ENCODE measurements around the gene CTSL. TPM values are rescaled to one million over a fixed set of nuclear protein-coding genes. Genes with fewer than 3 reads are reported as not detected.

The CTSL gene
- total RNA-seq (2014; rRNA removed): 63.2 and 71.7 TPM in 2 replicates
- Bru-seq, nascent RNA: percentile 77 among the genes with signal in this experiment
- percentile 89 among the genes with signal in this experiment for BruChase-seq, experiment 1, labeled RNA remaining after a 6-hour chase
- BruChase-seq, experiment 2, labeled RNA remaining after a 2-hour chase: percentile 83 among the genes with signal in this experiment
- long read RNA-seq, transcript CTSL-201 (8 exons, 1,436 nt): minor isoform, 14 of 75 reads
- long read RNA-seq, transcript CTSL-203 (8 exons, 2,177 nt): major isoform, 31 of 75 reads
- long read RNA-seq, partial matches to known transcripts: 15 of 75 reads
- long read RNA-seq, other reads (novel, unspliced or antisense): 15 of 75 reads

DNA sequence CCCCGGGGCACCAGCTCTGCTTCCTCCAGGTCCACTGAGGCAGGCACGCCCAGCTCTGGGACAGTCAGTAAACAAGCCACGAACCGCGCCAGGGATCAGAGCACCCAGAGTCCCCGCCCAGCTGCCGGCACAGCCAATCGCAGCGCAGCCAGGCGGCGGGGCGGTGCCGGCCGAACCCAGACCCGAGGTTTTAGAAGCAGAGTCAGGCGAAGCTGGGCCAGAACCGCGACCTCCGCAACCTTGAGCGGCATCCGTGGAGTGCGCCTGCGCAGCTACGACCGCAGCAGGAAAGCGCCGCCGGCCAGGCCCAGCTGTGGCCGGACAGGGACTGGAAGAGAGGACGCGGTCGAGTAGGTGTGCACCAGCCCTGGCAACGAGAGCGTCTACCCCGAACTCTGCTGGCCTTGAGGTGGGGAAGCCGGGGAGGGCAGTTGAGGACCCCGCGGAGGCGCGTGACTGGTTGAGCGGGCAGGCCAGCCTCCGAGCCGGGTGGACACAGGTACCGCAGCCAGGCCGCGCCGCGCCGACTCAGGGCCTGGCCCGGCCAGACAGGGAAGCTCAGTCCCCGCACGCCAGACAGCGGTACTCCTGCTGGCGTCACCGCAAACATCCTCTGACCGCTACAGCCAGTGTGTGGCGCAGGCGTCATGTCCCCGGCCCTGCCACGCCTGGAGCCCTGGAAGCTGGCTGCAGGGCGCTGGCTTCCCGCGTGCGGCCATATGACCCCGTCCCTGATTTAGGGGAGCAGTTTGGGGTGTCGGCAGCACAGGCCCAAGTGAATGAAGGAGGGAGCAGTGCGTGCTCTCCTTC, at the start of gene CTSL:
TSS of gene CTSL (plus strand) at position 220 of the 810 bp plus-strand sequence. CDS start 1,485 bp downstream, outside the sequence.
- DNase-seq (peak; percentile 67), ATAC-seq (peak; percentile 93)
- H3K4me3 ChIP-seq (ENCODE audit: low read length): peak within 1 kb of the TSS; percentile 87
- no peaks in the 10 kb centered on the region for H3K27me3 ChIP-seq (ENCODE audit: low read length)
- ChIA-PET CTCF (interaction anchor here (0.7 kb wide), 1 partner anchor 14 kb away, joined by 6 read pairs; no protein-coding TSS in a partner anchor), POLR2A (ENCODE audit: unreplicated experiment) (interaction anchor here (1.3 kb wide), 1 partner anchor 14 kb away, joined by 4 read pairs; no protein-coding TSS in a partner anchor)
- peak within 1 kb of the TSS; percentile 49 for H3K27ac ChIP-seq (ENCODE audit: low read length)
- intact Hi-C loops (cut with micrococcal nuclease): no loop called here
- TF ChIP-seq EZH2phosphoT487 (IDR thresholded peaks at IDR 0.05; ENCODE audit: borderline replicate concordance, low read length) (no peak), EZH2 (IDR thresholded peaks at IDR 0.05; ENCODE audit: low read length, unreplicated experiment) (no peak), CTCF (conservative IDR thresholded peaks at IDR 0.05; ENCODE audit: low read depth, low read length) (peak; percentile 35; the same call in 1 of the 2 replicates)
- no peaks in the 10 kb centered on the region for H3F3A ChIP-seq (ENCODE audit: low read length, unreplicated experiment)
- peaks cover 9% of the 10 kb centered on the region for H3K79me2 ChIP-seq (ENCODE audit: low read length)
- no peaks in the 10 kb centered on the region for H4K20me1 ChIP-seq (ENCODE audit: low read length)
- peak within 1 kb of the TSS; percentile 88 for H2AFZ ChIP-seq (ENCODE audit: low read length)
- no peaks in the 10 kb centered on the region for H3K9me3 ChIP-seq (ENCODE audit: low read length)
- no peaks in the 10 kb centered on the region for H3K36me3 ChIP-seq (ENCODE audit: low read depth, low read length)
- BruUV-seq (replicated peaks): no TSS peak
- H3K4me1 ChIP-seq (ENCODE audit: insufficient read depth, low read length): peaks cover 3% of the 10 kb centered on the region; the same call in 1 of the 2 replicates
- H3K9me2 ChIP-seq (replicated peaks; ENCODE audit: low read length): no peaks in the 10 kb centered on the region
- H3K4me2 ChIP-seq (ENCODE audit: low read length): peak within 1 kb of the TSS; percentile 96
- H3K9ac ChIP-seq (ENCODE audit: low read length): peak within 1 kb of the TSS; percentile 87

DNA sequence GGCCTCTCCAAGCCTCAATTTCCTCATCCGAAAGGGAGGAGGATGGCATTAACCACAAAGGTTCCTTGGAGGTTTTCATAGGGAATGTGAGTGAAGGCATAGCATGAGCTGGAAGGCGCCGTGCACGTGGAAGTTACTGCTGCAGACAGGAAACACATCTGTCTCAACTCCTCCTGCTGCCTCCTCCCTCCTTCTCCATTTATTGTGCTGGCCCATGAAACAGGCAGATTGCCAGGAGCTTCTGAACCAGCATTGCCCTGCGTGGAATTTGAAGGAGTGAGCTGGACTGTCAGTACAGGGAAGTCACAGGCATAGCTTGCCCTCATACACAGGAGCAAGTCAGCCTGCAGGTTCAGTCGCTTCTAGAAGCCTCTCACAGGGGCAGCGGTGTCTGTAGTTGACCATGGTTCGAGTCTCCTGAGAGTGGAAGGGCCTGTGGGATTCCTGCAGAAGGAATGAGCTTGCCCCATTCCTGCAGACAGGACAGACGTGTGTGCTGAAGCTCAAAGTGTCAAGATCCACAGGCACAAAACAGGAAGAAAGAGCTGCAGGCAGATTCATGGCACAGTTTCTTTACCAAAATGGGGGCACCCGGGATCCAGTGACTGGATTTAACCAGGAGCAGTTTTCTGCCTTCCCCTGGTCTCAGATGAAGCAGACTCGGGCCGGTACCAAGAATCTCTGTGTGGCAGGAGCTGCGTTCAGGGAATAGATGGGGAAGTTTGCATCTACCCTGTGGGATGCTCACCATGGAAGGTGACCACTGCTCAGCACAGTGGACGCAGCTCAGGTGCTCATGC, 48.7 kb upstream of the CTSL start:
- no TSS peak for BruUV-seq (replicated peaks)
- CTCF ChIA-PET: no interaction called here
- no peak for TF ChIP-seq EZH2phosphoT487 (IDR thresholded peaks at IDR 0.05; ENCODE audit: borderline replicate concordance, low read length)
- no peak for TF ChIP-seq EZH2 (IDR thresholded peaks at IDR 0.05; ENCODE audit: low read length, unreplicated experiment)
- no peak for TF ChIP-seq CTCF (conservative IDR thresholded peaks at IDR 0.05; ENCODE audit: low read depth, low read length)
- H3K9me2 ChIP-seq (replicated peaks; ENCODE audit: low read length): no peaks in the 10 kb centered on the region
- H2AFZ ChIP-seq (ENCODE audit: low read length): no peak overlapping the region
- no peak overlapping the region for H3K9ac ChIP-seq (ENCODE audit: low read length)
- H3K9me3 ChIP-seq (ENCODE audit: low read length): no peaks in the 10 kb centered on the region
- H3F3A ChIP-seq (ENCODE audit: low read length, unreplicated experiment): no peaks in the 10 kb centered on the region
- H3K27ac ChIP-seq (ENCODE audit: low read length): no peak overlapping the region
- no peaks in the 10 kb centered on the region for H3K4me1 ChIP-seq (ENCODE audit: insufficient read depth, low read length)
- no peaks in the 10 kb centered on the region for H3K79me2 ChIP-seq (ENCODE audit: low read length)
- POLR2A ChIA-PET (ENCODE audit: unreplicated experiment): no interaction called here
- H3K27me3 ChIP-seq (ENCODE audit: low read length): peaks cover 9% of the 10 kb centered on the region; the same call in 1 of the 2 replicates
- no peak overlapping the region for H3K4me2 ChIP-seq (ENCODE audit: low read length)
- H4K20me1 ChIP-seq (ENCODE audit: low read length): no peaks in the 10 kb centered on the region
- intact Hi-C loops (cut with micrococcal nuclease): no loop called here
- ATAC-seq (no peak), DNase-seq (no peak)
- H3K36me3 ChIP-seq (ENCODE audit: low read depth, low read length): no peaks in the 10 kb centered on the region
- no peak overlapping the region for H3K4me3 ChIP-seq (ENCODE audit: low read length)

Data from PC-3 (cell line).